HepG2 (cell line): ENCODE data around the gene NACC2. TPM values are rescaled to one million over a fixed set of nuclear protein-coding genes. Genes with fewer than 3 reads are reported as not detected.

Experiments
- ATAC-seq: fragments of 200-7000 bp; cut with Tn5 transposase; 3 replicates; pipeline ENCODE4 v1.9.1; 2020; ENCODE audit warnings: mild to moderate bottlenecking, moderate library complexity
- BruUV-seq: library from RNA; stranded (reverse); fragments of 400-500 nt; replicated peaks from 2 replicates; lab custom pipeline; 2021; lab: Mats Ljungman, UMichigan
- CTCF ChIA-PET: fragments of 300-600 bp; formaldehyde crosslinking; extraction: SDS; loops from one replicate; lab custom pipeline; 2021; ENCODE audit warnings: low total read pairs, inconsistent platforms, low intra/inter-chr PET ratio; lab: Yijun Ruan, JAX
- POLR2A ChIA-PET: fragments of 350-600 bp; sonication (Branson Sonifier 250); formaldehyde crosslinking; loops from one replicate; lab custom pipeline; 2020; ENCODE audit warnings: antibody characterized with exemption, inconsistent platforms; lab: Yijun Ruan, JAX
- DNase-seq: peaks from one replicate; pipeline ENCODE4 v3.0.0-alpha.2; 2015; ENCODE audit warnings: low spot score
- FAIRE-seq: peaks from 3 replicates; lab custom pipeline; 2011; peaks lifted over from hg19 to GRCh38; lab: Jason Lieb, UNC
- H2AFZ ChIP-seq: one replicate; pipeline ENCODE4 v1.6.1; 2011; ENCODE audit warnings: low read length, inconsistent platforms
- H3K27ac ChIP-seq: fragments of 300-600 bp; 3 replicates; pipeline ENCODE4 v1.8.0; 2011; ENCODE audit warnings: mixed run types, mild to moderate bottlenecking, mixed read lengths, low read length, inconsistent platforms; ENCODE audit not compliant: insufficient read depth; ENCODE audit errors: extremely low read length
- H3K27me3 ChIP-seq, 2 experiments: fragments of 200-600 bp in 1 of 2; 2 replicates in 1 of 2; 3 replicates in 1 of 2; pipeline versions ENCODE4 v1.6.0 to v1.8.0; 2011; ENCODE audit warnings: low read length in 2 of 2, mild to moderate bottlenecking in 2 of 2, moderate library complexity in 2 of 2, inconsistent platforms in 1 of 2; ENCODE audit not compliant: insufficient read depth in 2 of 2, control insufficient read depth in 1 of 2
- H3K36me3 ChIP-seq, 2 experiments: fragments of 200-600 bp in 1 of 2; replicated peaks in 1 of 2; 2 replicates in 1 of 2; 3 replicates in 1 of 2; pipeline versions ENCODE4 v1.5.1 to v1.8.0; 2011; ENCODE audit warnings: low read length in 2 of 2, inconsistent platforms in 1 of 2; ENCODE audit not compliant: insufficient read depth in 2 of 2, control insufficient read depth in 1 of 2
- H3K4me1 ChIP-seq: 2 replicates; pipeline ENCODE4 v1.5.1; 2012; ENCODE audit warnings: low read length, inconsistent platforms; ENCODE audit not compliant: insufficient read depth
- H3K4me2 ChIP-seq: 2 replicates; pipeline ENCODE4 v1.6.0; 2011; ENCODE audit warnings: low read depth, low read length, inconsistent platforms
- H3K4me3 ChIP-seq, 3 experiments: fragments of 200-600 bp in 1 of 3; sonication (generic), shearing (Covaris generic) in 1 of 3; replicated peaks in 1 of 3; 2 replicates each; pipeline ENCODE4 v1.5.1; 2011 to 2016; ENCODE audit warnings: low read length in 3 of 3, inconsistent platforms in 2 of 3, low read depth in 2 of 3, mild to moderate bottlenecking in 2 of 3, control low read depth in 1 of 3, mixed read lengths in 1 of 3; ENCODE audit not compliant: insufficient read depth in 1 of 3
- H3K79me2 ChIP-seq: one replicate; pipeline ENCODE4 v1.6.1; 2011; ENCODE audit warnings: low read length, inconsistent platforms; ENCODE audit not compliant: insufficient read depth
- H3K9ac ChIP-seq: 2 replicates; pipeline ENCODE4 v1.6.0; 2011; ENCODE audit warnings: mild to moderate bottlenecking, low read depth, low read length, inconsistent platforms; ENCODE audit not compliant: insufficient read depth
- H3K9me3 ChIP-seq: 2 replicates; pipeline ENCODE4 v1.5.1; 2012; ENCODE audit warnings: mild to moderate bottlenecking, low read length
- H4K20me1 ChIP-seq: 2 replicates; pipeline ENCODE4 v1.6.0; 2011; ENCODE audit warnings: inconsistent platforms, mild to moderate bottlenecking, low read length, moderate library complexity; ENCODE audit not compliant: insufficient read depth
- FOXA1 ChIP-seq, 2 experiments: fragments of 450-650 bp in 1 of 2; sonication (generic) in 1 of 2; formaldehyde crosslinking in 1 of 2; IDR thresholded peaks; 2 replicates each; pipeline versions ENCODE4 v1.4.0 to v1.6.1; 2016 to 2020; ENCODE audit warnings: missing genetic modification reagents in 1 of 2
- GPN1 ChIP-seq: sonication (generic); formaldehyde crosslinking; IDR thresholded peaks from 2 replicates; pipeline ENCODE4 v1.5.1; 2020; ENCODE audit warnings: missing genetic modification reagents, borderline replicate concordance
- HDAC1 ChIP-seq: sonication (generic); formaldehyde crosslinking; IDR thresholded peaks from 2 replicates; pipeline ENCODE4 v1.5.1; 2020; ENCODE audit warnings: mild to moderate bottlenecking, missing genetic modification reagents
- HES4 ChIP-seq: sonication (generic); formaldehyde crosslinking; IDR thresholded peaks from 2 replicates; pipeline ENCODE4 v1.9.0; 2021; ENCODE audit warnings: mild to moderate bottlenecking, missing genetic modification reagents, borderline replicate concordance
- KDM5B ChIP-seq: sonication (generic); formaldehyde crosslinking; IDR thresholded peaks from 2 replicates; pipeline ENCODE4 v1.4.0; 2020; ENCODE audit warnings: missing genetic modification reagents, mild to moderate bottlenecking, borderline replicate concordance
- MZF1 ChIP-seq: sonication (generic); formaldehyde crosslinking; IDR thresholded peaks from 2 replicates; pipeline ENCODE4 v1.8.1; 2023; ENCODE audit warnings: mild to moderate bottlenecking, missing genetic modification reagents, borderline replicate concordance
- POGK ChIP-seq: sonication (generic); formaldehyde crosslinking; conservative IDR thresholded peaks from 2 replicates; pipeline ENCODE4 v1.8.0; 2022; ENCODE audit warnings: mild to moderate bottlenecking, moderate library complexity, missing genetic modification reagents
- RBM22 ChIP-seq: fragments of 200-400 bp; formaldehyde crosslinking; optimal IDR thresholded peaks from 2 replicates; pipeline ENCODE3; 2017; ENCODE audit warnings: mild to moderate bottlenecking, low read length, moderate library complexity
- TP53 ChIP-seq: sonication (generic); formaldehyde crosslinking; conservative IDR thresholded peaks from 2 replicates; pipeline ENCODE4 v1.4.0; 2020; ENCODE audit warnings: missing genetic modification reagents
- ZBTB7B ChIP-seq: sonication (generic); formaldehyde crosslinking; IDR thresholded peaks from 2 replicates; pipeline ENCODE4 v1.4.0; 2020; ENCODE audit warnings: missing genetic modification reagents
- ZNF224 ChIP-seq: sonication (generic); formaldehyde crosslinking; IDR thresholded peaks from 2 replicates; pipeline ENCODE4 v1.5.0; 2020; ENCODE audit warnings: mild to moderate bottlenecking, missing genetic modification reagents
- WGBS: methylation state at CpG from one replicate; pipeline ENCODE4 v1.1.6; 2017; ENCODE audit warnings: low lambda C conversion rate; 5-methylcytosine and 5-hydroxymethylcytosine counted together
- in situ Hi-C: cut with HindIII; loops from 2 replicates; pipeline ENCODE4 v1.10.0; 2017; ENCODE audit warnings: low pct_unique_long_range_greater_than_20kb; ENCODE audit not compliant: extremely low pct_ligation_motif_present
- intact Hi-C: fragments of 100-400 bp; cut with micrococcal nuclease; formaldehyde crosslinking; loops from one replicate; pipeline ENCODE4 v1.10.0; 2022; ENCODE audit not compliant: unreplicated experiment
- polyA plus RNA-seq, 8 experiments: library from polyadenylated mRNA; depleted of rRNA in 3 of 8; stranded (reverse) in 7 of 8; unstranded in 1 of 8; fragments of >200 nt; fragmentation: Illumina TruSeq in 4 of 8; extraction: Trizol in 4 of 8; gene quantifications; 2 replicates each; pipeline versions ENCODE4 v1.2.1 to v1.2.3, GENCODE V29; 2011 to 2016; ENCODE audit warnings: low read depth in 4 of 8, missing spikeins in 1 of 8, mixed read lengths in 1 of 8; ENCODE audit not compliant: insufficient read depth in 1 of 8
- total RNA-seq, 5 experiments: library from RNA; depleted of rRNA; stranded (reverse); fragments of >200 nt; fragmentation: Illumina TruSeq; extraction: Trizol; gene quantifications; 2 replicates each; pipeline ENCODE4 v1.2.3, GENCODE V29; 2016; ENCODE audit warnings: low read depth in 1 of 5
- TF ChIP-seq, protein P1 (sequence below): sonication (generic); formaldehyde crosslinking; IDR thresholded peaks from 2 replicates; pipeline ENCODE4 v1.4.0; 2020; ENCODE audit warnings: missing genetic modification reagents

The NACC2 gene
- total and polyA plus RNA-seq, 2 of the 13 experiments (the other 11 are each of a cell fraction or from before 2014, with no cell fraction given), result 5.9 to 12.3 TPM

- H3K79me2 ChIP-seq, result peaks cover 37% of the 10 kb centered on the region
- FAIRE-seq (no peak), ATAC-seq (no peak), DNase-seq (no peak)
- H3K4me3 ChIP-seq, result no peak overlapping the region
- no peak overlapping the region for H3K4me2 ChIP-seq
- intact Hi-C loops (no loop called here), in situ Hi-C loops (no loop called here)
- no peak overlapping the region for H3K9ac ChIP-seq
- ChIA-PET POLR2A (no interaction called here), CTCF (no interaction called here)
- no TSS peak for BruUV-seq
- H3K36me3 ChIP-seq, result peaks cover 8 to 11% of the 10 kb centered on the region in 2 experiments; a peak in 4 of 5 replicates
- H3K27me3 ChIP-seq, result no peaks in the 10 kb centered on the region
- H3K4me1 ChIP-seq, result no peaks in the 10 kb centered on the region
- no peak overlapping the region for H2AFZ ChIP-seq
- 97% methylated on average over 17 of the region's 28 CpGs for WGBS
- peaks cover 9% of the 10 kb centered on the region; the same call in 1 of the 2 replicates for H4K20me1 ChIP-seq
- H3K9me3 ChIP-seq, result no peaks in the 10 kb centered on the region
- TF ChIP-seq HES4 (CRISPR knock-in tag), result no peak
- TF ChIP-seq KDM5B (CRISPR knock-in tag), result no peak
- no peak for TF ChIP-seq ZNF224 (CRISPR knock-in tag)
- no peak for TF ChIP-seq FOXA1 (IDR thresholded peaks at IDR 0.05)
- no peak for TF ChIP-seq FOXA1 (CRISPR knock-in tag; IDR thresholded peaks at IDR 0.05)
- TF ChIP-seq HDAC1 (CRISPR knock-in tag), result no peak
- TF ChIP-seq TP53 (CRISPR knock-in tag), result no peak
- TF ChIP-seq, all 625 proteins: peak for 0
- H3K27ac ChIP-seq, result no peak overlapping the region
Observed at GRCh38 chr9:136074706-136075105, 20.4 kb downstream of the NACC2 start.

DNA sequence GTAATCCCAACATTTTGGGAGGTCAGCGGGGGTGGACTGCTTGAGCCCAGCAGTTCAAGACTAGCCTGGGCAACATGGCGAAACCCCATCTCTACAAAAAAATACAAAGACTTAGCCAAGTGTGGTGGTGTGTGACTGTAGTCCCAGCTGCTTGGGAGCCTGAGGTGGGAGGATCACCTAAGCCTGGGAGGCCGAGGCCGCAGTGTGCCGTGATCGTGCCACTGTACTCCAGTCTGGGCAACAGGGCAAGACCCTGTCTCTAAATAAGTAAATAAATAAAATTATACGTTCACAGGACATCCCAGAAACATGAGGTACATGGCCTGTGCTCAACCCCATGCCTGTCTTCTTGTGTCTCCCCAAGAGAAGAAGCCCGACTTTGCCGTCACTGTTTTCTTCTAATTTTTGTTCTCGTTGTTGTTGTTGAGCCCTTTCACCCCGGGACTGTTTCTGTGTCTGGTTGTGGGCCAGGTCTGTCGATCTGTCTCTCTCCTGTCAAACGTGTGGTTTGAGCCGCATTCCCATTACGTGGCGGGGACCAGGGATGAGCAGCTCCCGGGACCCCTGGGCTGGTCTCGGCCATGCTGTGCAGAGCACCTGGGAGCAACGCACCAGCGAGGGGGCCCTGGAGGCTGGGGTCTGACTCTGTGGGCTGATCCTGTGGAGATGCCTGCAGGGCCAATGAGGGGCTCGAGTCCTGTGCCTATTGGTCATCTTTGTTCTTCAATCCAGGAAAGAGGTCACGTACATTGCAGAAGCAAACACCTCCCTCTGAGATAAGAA lies 32.2 kb downstream of the NACC2 start:
- Histone ChIP-seq H3K27me3 (no peaks in the 10 kb centered on the region), H3K4me3 (no peak overlapping the region), H3K4me2 (no peak overlapping the region), H3K27ac (no peak overlapping the region), H4K20me1 (peaks cover 14% of the 10 kb centered on the region; the same call in 1 of the 2 replicates), H3K79me2 (peaks cover 45% of the 10 kb centered on the region), H3K9me3 (no peaks in the 10 kb centered on the region), H3K4me1 (no peaks in the 10 kb centered on the region), H3K9ac (no peak overlapping the region), H3K36me3 (peaks cover 2 to 14% of the 10 kb centered on the region in 2 experiments; a peak in 2 of 5 replicates), H2AFZ (no peak overlapping the region)
- ChIA-PET CTCF (no interaction called here), POLR2A (no interaction called here)
- no peak for TF ChIP-seq POGK
- no peak for TF ChIP-seq MZF1 (CRISPR knock-in tag)
- TF ChIP-seq ZBTB7B, result no peak
- TF ChIP-seq GPN1 (CRISPR knock-in tag), result no peak
- TF ChIP-seq, protein P1, sequence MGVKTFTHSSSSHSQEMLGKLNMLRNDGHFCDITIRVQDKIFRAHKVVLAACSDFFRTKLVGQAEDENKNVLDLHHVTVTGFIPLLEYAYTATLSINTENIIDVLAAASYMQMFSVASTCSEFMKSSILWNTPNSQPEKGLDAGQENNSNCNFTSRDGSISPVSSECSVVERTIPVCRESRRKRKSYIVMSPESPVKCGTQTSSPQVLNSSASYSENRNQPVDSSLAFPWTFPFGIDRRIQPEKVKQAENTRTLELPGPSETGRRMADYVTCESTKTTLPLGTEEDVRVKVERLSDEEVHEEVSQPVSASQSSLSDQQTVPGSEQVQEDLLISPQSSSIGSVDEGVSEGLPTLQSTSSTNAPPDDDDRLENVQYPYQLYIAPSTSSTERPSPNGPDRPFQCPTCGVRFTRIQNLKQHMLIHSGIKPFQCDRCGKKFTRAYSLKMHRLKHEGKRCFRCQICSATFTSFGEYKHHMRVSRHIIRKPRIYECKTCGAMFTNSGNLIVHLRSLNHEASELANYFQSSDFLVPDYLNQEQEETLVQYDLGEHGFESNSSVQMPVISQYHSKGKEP (CRISPR knock-in tag), result no peak
- peak; percentile 35 for TF ChIP-seq RBM22
- no TSS peak for BruUV-seq
- DNase-seq (no peak), ATAC-seq (no peak), FAIRE-seq (no peak)
- in situ Hi-C loops (no loop called here), intact Hi-C loops (no loop called here)
- 97% methylated on average over 19 of the region's 22 CpGs for WGBS
